HG02623 (cell line): ENCODE data around the gene IRX1.

Source experiments
- ATAC-seq: cut with Tn5 transposase; IDR thresholded peaks from one replicate; pipeline ENCODE4 v1.9.1; 2021; ENCODE audit warnings: moderate library complexity; ENCODE audit not compliant: unreplicated experiment

The IRX1 gene

GRCh38 chr5:3650320-3650719 lies 54.7 kb downstream of the IRX1 start:
- no peak for ATAC-seq

GRCh38 chr5:3650868-3651267 lies 55.2 kb downstream of the IRX1 start:
- ATAC-seq, result no peak
